Endothelial cell (in vitro differentiated cells): ENCODE data around the gene DPM2. TPM values are rescaled to one million over a fixed set of nuclear protein-coding genes. Genes with fewer than 3 reads are reported as not detected.
A peak's percentile ranks its signal among the peaks of the same experiment; 100 is the strongest.

Experiments used
- DNase-seq: peaks from one replicate; pipeline ENCODE4 v3.0.0; 2021; ENCODE audit warnings: low spot score
- H3K27ac Mint-ChIP-seq: one replicate; pipeline ENCODE4 v1.8.0; 2021; ENCODE audit warnings: mixed read lengths, inconsistent platforms; ENCODE audit not compliant: unreplicated experiment
- H3K27me3 Mint-ChIP-seq: one replicate; pipeline ENCODE4 v1.8.0; 2021; ENCODE audit warnings: mild to moderate bottlenecking, moderate library complexity, mixed read lengths, inconsistent platforms; ENCODE audit not compliant: unreplicated experiment
- H3K36me3 Mint-ChIP-seq: one replicate; pipeline ENCODE4 v1.8.0; 2021; ENCODE audit warnings: mild to moderate bottlenecking, low read depth, mixed read lengths, inconsistent platforms; ENCODE audit not compliant: unreplicated experiment
- H3K4me1 Mint-ChIP-seq: one replicate; pipeline ENCODE4 v1.8.0; 2021; ENCODE audit warnings: mild to moderate bottlenecking, mixed read lengths, inconsistent platforms; ENCODE audit not compliant: unreplicated experiment
- H3K4me3 Mint-ChIP-seq: one replicate; pipeline ENCODE4 v1.8.0; 2021; ENCODE audit warnings: mild to moderate bottlenecking, mixed read lengths, inconsistent platforms; ENCODE audit not compliant: unreplicated experiment
- H3K9me3 Mint-ChIP-seq: one replicate; pipeline ENCODE4 v1.8.0; 2021; ENCODE audit warnings: mixed read lengths, inconsistent platforms; ENCODE audit not compliant: unreplicated experiment
- total RNA-seq: library from RNA; stranded (reverse); fragmentation: NEBNext Ultra II Directional; extraction: Animal tissue kit (Norgen Biotek cat#: 25700); gene quantifications from one replicate; pipeline ENCODE4 v1.2.1, GENCODE V29; 2021; ENCODE audit not compliant: unreplicated experiment
- TF ChIP-seq, protein P1 (sequence below): fragments of 200-600 bp; sonication (generic); IDR thresholded peaks from one replicate; pipeline ENCODE4 v1.5.0; 2021; ENCODE audit warnings: antibody characterized with exemption; ENCODE audit not compliant: unreplicated experiment

DPM2 gene
- total RNA-seq, 1 donor from 2014 or later, result 31.5 TPM

DNA sequence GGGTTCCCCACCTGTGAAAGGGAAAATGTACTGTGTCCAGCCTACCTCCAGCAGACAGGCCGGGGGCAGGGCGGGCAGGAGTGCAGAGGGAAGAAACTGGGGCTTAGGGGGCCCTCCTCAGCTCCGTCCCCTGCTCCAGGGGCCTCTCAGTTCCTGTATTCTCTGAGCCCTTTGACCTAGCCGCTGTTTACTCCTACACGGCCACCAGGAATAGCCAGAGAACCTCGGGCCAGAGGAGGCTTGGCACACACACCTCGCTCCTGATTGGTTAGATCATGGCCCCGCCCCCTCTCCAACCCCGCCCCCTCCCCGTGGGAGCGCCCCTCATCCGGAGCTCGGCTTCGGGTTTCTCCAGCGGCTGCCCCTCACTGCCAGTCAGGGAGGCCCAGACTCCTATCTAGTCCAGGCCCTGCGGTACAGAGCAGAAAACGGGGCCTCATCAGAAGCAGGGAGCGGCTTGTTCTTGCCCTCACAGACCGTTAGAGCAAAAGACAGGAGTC, 40.4 kb downstream of the DPM2 start:
- H3K9me3 Mint-ChIP-seq, result no peaks in the 10 kb centered on the region
- no peak overlapping the region for H3K4me3 Mint-ChIP-seq
- peaks cover 39% of the 10 kb centered on the region for H3K36me3 Mint-ChIP-seq
- peak; percentile 80 for DNase-seq
- TF ChIP-seq, protein P1, sequence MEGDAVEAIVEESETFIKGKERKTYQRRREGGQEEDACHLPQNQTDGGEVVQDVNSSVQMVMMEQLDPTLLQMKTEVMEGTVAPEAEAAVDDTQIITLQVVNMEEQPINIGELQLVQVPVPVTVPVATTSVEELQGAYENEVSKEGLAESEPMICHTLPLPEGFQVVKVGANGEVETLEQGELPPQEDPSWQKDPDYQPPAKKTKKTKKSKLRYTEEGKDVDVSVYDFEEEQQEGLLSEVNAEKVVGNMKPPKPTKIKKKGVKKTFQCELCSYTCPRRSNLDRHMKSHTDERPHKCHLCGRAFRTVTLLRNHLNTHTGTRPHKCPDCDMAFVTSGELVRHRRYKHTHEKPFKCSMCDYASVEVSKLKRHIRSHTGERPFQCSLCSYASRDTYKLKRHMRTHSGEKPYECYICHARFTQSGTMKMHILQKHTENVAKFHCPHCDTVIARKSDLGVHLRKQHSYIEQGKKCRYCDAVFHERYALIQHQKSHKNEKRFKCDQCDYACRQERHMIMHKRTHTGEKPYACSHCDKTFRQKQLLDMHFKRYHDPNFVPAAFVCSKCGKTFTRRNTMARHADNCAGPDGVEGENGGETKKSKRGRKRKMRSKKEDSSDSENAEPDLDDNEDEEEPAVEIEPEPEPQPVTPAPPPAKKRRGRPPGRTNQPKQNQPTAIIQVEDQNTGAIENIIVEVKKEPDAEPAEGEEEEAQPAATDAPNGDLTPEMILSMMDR, result no peak
- H3K27me3 Mint-ChIP-seq, result peaks cover 6% of the 10 kb centered on the region
- H3K27ac Mint-ChIP-seq, result peak overlapping the region; percentile 8
- peaks cover 22% of the 10 kb centered on the region for H3K4me1 Mint-ChIP-seq

DNA sequence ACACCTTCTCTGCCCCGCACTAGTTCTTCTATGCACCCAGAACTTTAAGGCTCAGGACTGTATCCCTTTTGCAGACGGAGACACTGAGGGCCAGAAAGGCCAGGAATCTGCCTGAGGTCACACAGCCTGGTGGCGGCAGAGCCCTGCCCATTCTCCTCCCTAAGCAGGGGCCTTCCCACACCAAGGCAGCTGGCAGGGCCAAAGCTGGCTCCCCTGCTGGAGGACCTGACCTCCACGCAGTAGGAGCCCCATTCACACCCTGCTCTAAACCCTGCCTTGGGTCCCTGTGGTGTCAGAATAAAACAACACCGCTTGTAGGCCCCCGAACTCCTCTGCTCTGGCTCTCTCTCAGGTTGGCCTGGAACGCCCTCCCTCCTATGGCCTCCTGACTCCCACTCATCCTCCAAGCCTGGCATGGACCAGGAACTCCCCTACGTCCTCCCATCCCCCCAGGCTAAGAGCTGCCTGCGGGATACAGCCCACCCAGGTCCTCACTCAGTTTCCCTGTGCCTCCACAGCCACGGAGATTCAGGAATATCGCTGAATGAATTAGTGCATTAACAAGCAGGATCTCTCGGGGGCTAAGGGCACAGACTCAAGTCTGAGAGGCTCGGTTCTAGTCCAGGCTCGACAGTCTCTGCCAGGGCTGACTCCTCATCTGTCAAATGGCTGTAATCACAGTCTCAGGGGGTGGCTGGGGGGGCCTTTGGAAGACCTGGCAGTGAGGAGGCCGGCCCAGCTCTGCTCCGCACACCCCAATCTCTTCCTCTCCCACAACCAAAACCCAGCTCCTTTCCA, 41.1 kb downstream of the DPM2 start:
- Mint-ChIP-seq H3K27me3 (peaks cover 6% of the 10 kb centered on the region), H3K9me3 (no peaks in the 10 kb centered on the region), H3K4me3 (peak overlapping the region; percentile 51), H3K27ac (peak overlapping the region; percentile 8), H3K36me3 (peaks cover 40% of the 10 kb centered on the region), H3K4me1 (peaks cover 22% of the 10 kb centered on the region)
- TF ChIP-seq, protein P1, result no peak
- DNase-seq, result no peak

DNA sequence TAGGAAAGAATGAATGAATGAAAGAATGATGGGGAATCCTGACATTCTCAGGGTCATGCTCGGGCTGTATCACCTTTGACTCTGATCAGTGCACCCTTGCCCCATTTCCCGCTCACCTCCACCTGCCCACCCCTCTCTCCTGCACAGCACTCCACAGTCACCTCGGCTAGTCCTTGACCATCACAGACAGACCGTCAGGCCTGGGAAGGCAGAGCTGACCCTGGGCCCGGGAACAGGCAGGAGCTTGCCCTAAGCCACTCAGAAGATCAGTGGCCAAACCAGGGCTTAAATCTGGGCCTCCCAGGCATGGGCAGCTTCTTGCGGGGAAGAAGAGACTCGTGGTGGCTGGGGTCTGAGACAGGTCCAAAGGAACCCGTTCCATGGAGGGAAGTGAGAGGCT, 41.8 kb downstream of the DPM2 start:
- Mint-ChIP-seq H3K27ac (no peak overlapping the region), H3K4me1 (peaks cover 20% of the 10 kb centered on the region)

DNA sequence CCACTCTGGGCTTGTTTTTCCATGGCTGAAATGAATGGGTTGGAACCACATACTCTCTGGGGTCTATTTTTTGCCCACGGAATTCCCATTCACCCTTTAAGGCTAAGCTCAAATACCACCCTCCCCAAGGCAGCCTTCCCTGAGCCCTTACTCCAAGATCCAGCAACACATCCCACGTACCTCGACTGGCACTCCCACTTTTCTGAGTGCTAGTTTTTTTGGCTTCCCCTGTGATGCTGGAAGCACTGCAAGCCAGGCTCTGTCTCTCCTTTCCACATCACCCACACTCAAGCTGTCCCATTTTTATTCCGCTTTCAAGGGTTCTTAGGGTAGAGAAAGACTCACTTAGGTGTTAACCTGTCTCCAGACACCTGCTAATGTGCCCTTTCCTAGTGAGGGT, 44.3 kb downstream of the DPM2 start:
- no peaks in the 10 kb centered on the region for H3K9me3 Mint-ChIP-seq
- peaks cover 4% of the 10 kb centered on the region for H3K27me3 Mint-ChIP-seq
- peak overlapping the region; percentile 26 for H3K27ac Mint-ChIP-seq
- peaks cover 12% of the 10 kb centered on the region for H3K4me1 Mint-ChIP-seq
- TF ChIP-seq, protein P1, result no peak
- no peak for DNase-seq
- H3K4me3 Mint-ChIP-seq, result peak overlapping the region; percentile 79
- peaks cover 56% of the 10 kb centered on the region for H3K36me3 Mint-ChIP-seq

More for the DNA sequence above, 41.8 kb downstream of the DPM2 start:
- peak overlapping the region; percentile 77 for H3K4me3 Mint-ChIP-seq
- peaks cover 4% of the 10 kb centered on the region for H3K27me3 Mint-ChIP-seq
- TF ChIP-seq, protein P1, result no peak
- no peak for DNase-seq
- H3K9me3 Mint-ChIP-seq, result no peaks in the 10 kb centered on the region
- H3K36me3 Mint-ChIP-seq, result peaks cover 46% of the 10 kb centered on the region

DNA sequence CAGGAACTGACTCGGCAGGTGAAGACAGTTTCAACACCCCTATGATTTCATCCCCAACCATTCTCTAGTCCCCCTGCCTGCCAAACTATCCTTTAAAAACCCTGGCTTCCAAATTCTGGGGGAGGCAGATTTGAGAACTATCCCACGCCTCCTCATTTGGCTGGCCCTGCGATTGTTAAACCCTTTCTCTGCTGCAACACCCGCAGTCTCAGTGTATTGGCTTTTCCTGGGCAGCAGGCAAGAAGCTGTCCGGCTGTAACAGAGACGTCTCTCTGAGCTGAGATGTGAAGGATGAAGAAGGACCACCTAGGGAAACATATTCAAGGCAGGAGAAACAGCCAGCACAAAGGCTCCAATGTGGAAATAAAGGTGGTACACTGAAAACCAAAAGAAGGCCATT, 44.8 kb downstream of the DPM2 start:
- no peaks in the 10 kb centered on the region for H3K9me3 Mint-ChIP-seq
- no peak overlapping the region for H3K27ac Mint-ChIP-seq
- TF ChIP-seq, protein P1, result no peak
- H3K36me3 Mint-ChIP-seq, result peaks cover 57% of the 10 kb centered on the region
- peaks cover 4% of the 10 kb centered on the region for H3K27me3 Mint-ChIP-seq
- peaks cover 11% of the 10 kb centered on the region for H3K4me1 Mint-ChIP-seq
- DNase-seq, result no peak
- H3K4me3 Mint-ChIP-seq, result peak overlapping the region; percentile 67
